Mesendoderm (in vitro differentiated cells): ENCODE results near the gene KRT38.
"Not testable (repeated sequence)": the region's sequence is repeated elsewhere in the genome, so short reads cannot be mapped to it uniquely, and the experiment has no call there.

Experiments used
- DNase-seq: peaks from one replicate; pipeline ENCODE4 v3.0.0; 2013
- H2AK5ac ChIP-seq: 2 replicates; pipeline ENCODE4 v1.6.1; 2013; ENCODE audit warnings: low read length, inconsistent platforms
- H2BK120ac ChIP-seq: 2 replicates; pipeline ENCODE4 v1.6.1; 2013; ENCODE audit warnings: low read depth, mild to moderate bottlenecking, low read length, moderate library complexity, mixed read lengths
- H2BK15ac ChIP-seq: replicated peaks from 2 replicates; pipeline ENCODE4 v1.6.1; 2013; ENCODE audit warnings: low read depth, mild to moderate bottlenecking, moderate library complexity
- H2BK5ac ChIP-seq: 2 replicates; pipeline ENCODE4 v1.6.1; 2013; ENCODE audit warnings: low read length, inconsistent platforms
- H3K18ac ChIP-seq: 2 replicates; pipeline ENCODE4 v1.6.1; 2013; ENCODE audit warnings: mild to moderate bottlenecking, low read length, mixed read lengths
- H3K23ac ChIP-seq: one replicate; pipeline ENCODE4 v1.6.1; 2013; ENCODE audit warnings: low read length
- H3K27ac ChIP-seq: 2 replicates; pipeline ENCODE4 v1.5.1; 2013; ENCODE audit warnings: low read depth, mild to moderate bottlenecking, inconsistent platforms, low read length, moderate library complexity
- H3K27me3 ChIP-seq: 2 replicates; pipeline ENCODE4 v1.6.1; 2013; ENCODE audit warnings: low read length, control low read depth, mild to moderate bottlenecking, inconsistent platforms; ENCODE audit not compliant: insufficient read depth, poor library complexity
- H3K36me3 ChIP-seq: 2 replicates; pipeline ENCODE4 v1.6.1; 2013; ENCODE audit warnings: low read length, inconsistent platforms; ENCODE audit not compliant: control insufficient read depth, insufficient read depth
- H3K4ac ChIP-seq: one replicate; pipeline ENCODE4 v1.6.1; 2013; ENCODE audit warnings: low read depth, mild to moderate bottlenecking, low read length, moderate library complexity
- H3K4me1 ChIP-seq: 2 replicates; pipeline ENCODE4 v1.6.1; 2013; ENCODE audit warnings: low read depth, low read length, inconsistent platforms; ENCODE audit not compliant: control insufficient read depth
- H3K4me2 ChIP-seq: 2 replicates; pipeline ENCODE4 v1.6.1; 2013; ENCODE audit warnings: low read length
- H3K4me3 ChIP-seq: 2 replicates; pipeline ENCODE4 v1.5.1; 2013; ENCODE audit warnings: mild to moderate bottlenecking, low read length
- H3K56ac ChIP-seq: one replicate; pipeline ENCODE4 v1.6.1; 2013; ENCODE audit warnings: low read length
- H3K79me1 ChIP-seq: 2 replicates; pipeline ENCODE4 v1.6.1; 2013; ENCODE audit warnings: low read length, inconsistent platforms
- H3K79me2 ChIP-seq: 2 replicates; pipeline ENCODE4 v1.6.1; 2013; ENCODE audit warnings: mild to moderate bottlenecking, low read length; ENCODE audit not compliant: control insufficient read depth, insufficient read depth
- H3K9ac ChIP-seq: 2 replicates; pipeline ENCODE4 v1.6.1; 2013; ENCODE audit warnings: low read length, inconsistent platforms
- H4K5ac ChIP-seq: one replicate; pipeline ENCODE4 v1.6.1; 2013; ENCODE audit warnings: low read length
- H4K8ac ChIP-seq: one replicate; pipeline ENCODE4 v1.6.1; 2013; ENCODE audit warnings: low read depth, mild to moderate bottlenecking, control low read depth, low read length, moderate library complexity
- WGBS: extraction: QIAGEN DNeasy Blood & Tissue Kit; methylation state at CpG from one replicate; pipeline ENCODE4 v1.1.7; 2013; ENCODE audit warnings: low lambda C conversion rate, missing lambda C conversion rate; ENCODE audit not compliant: insufficient coverage; ENCODE audit errors: extremely low coverage; 5-methylcytosine and 5-hydroxymethylcytosine counted together

Gene KRT38

DNA sequence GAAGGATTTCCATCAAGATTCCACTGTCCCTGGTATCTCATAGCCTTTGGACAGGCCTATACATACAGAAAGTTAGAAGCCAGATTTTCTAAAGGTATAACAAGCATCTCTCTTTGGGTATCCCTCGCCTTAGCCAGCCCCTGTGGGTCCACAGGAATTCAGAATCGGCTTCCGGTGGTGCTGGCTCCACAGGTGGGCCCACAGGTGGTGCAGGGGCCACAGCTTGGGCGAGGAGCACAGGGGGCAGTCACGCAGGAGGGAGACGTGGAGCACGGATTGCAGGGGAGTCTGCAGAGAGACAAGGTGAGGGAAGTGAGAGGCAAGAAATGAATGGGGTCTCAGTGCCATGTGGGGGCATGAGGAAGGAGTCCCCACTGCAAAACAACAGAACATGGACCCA, 3.5 kb downstream of the KRT38 start:
- DNase-seq, result no peak
- H4K8ac ChIP-seq, result no peak overlapping the region
- H3K23ac ChIP-seq, result no peak overlapping the region
- H2BK120ac ChIP-seq, result no peak overlapping the region
- H3K9ac ChIP-seq, result no peak overlapping the region
- H2BK5ac ChIP-seq, result no peak overlapping the region
- no peak overlapping the region for H4K5ac ChIP-seq
- no peak overlapping the region for H3K56ac ChIP-seq
- no peaks in the 10 kb centered on the region for H3K79me2 ChIP-seq
- H3K27ac ChIP-seq, result no peak overlapping the region
- H3K4ac ChIP-seq, result no peak overlapping the region
- no peak overlapping the region for H2AK5ac ChIP-seq
- no peak overlapping the region for H3K4me2 ChIP-seq
- H3K36me3 ChIP-seq, result no peaks in the 10 kb centered on the region
- no peaks in the 10 kb centered on the region for H3K4me1 ChIP-seq
- H3K27me3 ChIP-seq, result no peaks in the 10 kb centered on the region
- no peak overlapping the region for H3K18ac ChIP-seq
- no peak overlapping the region for H3K4me3 ChIP-seq
- no peak overlapping the region for H2BK15ac ChIP-seq
- H3K79me1 ChIP-seq, result no peaks in the 10 kb centered on the region
- no CpG with 5 or more reads among the region's 7 CpGs for WGBS

DNA sequence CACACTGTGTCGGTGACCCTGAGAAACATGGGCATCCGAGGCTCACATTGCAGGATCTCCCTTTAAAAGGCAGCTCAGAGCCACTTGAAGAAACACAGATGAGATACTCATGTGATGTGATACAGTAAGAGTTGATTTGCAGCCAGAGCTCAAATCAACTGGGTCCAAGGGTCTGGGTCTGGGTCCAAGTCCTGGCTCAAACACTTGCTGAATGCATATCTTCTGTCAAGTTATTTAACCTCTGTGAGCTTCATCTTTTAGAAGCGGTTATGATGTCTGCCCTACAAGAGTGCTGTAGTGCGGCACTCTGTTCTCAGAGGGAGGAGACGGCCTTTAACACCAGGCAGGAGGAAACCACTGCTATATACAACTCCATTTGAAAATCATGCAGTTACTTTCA, 6.4 kb downstream of the KRT38 start:
- no peak overlapping the region for H2BK120ac ChIP-seq
- no peak overlapping the region for H2BK5ac ChIP-seq
- no peaks in the 10 kb centered on the region for H3K79me2 ChIP-seq
- no peak overlapping the region for H2BK15ac ChIP-seq
- no peak overlapping the region for H4K5ac ChIP-seq
- no peak overlapping the region for H3K23ac ChIP-seq
- WGBS, result no CpG with 5 or more reads among the region's 5 CpGs
- no peaks in the 10 kb centered on the region for H3K27me3 ChIP-seq
- no peak overlapping the region for H3K27ac ChIP-seq
- H3K4ac ChIP-seq, result no peak overlapping the region
- no peak overlapping the region for H3K18ac ChIP-seq
- no peak overlapping the region for H3K4me3 ChIP-seq
- H3K9ac ChIP-seq, result no peak overlapping the region
- no peaks in the 10 kb centered on the region for H3K79me1 ChIP-seq
- no peak overlapping the region for H3K4me2 ChIP-seq
- no peaks in the 10 kb centered on the region for H3K36me3 ChIP-seq
- no peak overlapping the region for H2AK5ac ChIP-seq
- H3K4me1 ChIP-seq, result no peaks in the 10 kb centered on the region
- H3K56ac ChIP-seq, result no peak overlapping the region
- no peak for DNase-seq
- no peak overlapping the region for H4K8ac ChIP-seq

DNA sequence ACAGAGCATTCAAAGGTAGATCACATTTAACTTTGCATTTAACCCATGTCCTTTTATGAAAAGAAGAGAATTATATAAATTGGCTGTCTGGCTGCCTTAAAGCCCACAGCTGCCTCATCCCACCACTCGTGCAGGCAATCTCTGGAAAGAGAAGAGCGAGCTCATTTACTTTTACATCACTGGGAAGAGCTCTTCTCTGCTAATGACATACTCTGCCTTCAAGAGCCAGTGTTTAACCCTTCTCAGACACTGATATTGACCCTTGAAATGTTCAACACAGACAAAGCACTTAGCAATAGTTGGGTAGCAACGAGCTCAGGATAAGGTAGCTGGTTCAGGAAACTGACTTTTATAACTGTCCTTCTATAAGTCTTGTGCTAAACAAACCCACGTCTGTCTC, 6.8 kb downstream of the KRT38 start:
- H3K56ac ChIP-seq, result no peak overlapping the region
- H3K9ac ChIP-seq, result no peak overlapping the region
- H3K4ac ChIP-seq, result no peak overlapping the region
- no peak overlapping the region for H3K4me3 ChIP-seq
- H3K23ac ChIP-seq, result no peak overlapping the region
- no peaks in the 10 kb centered on the region for H3K36me3 ChIP-seq
- no peak overlapping the region for H2BK15ac ChIP-seq
- no peak overlapping the region for H3K4me2 ChIP-seq
- H3K27ac ChIP-seq, result no peak overlapping the region
- H4K8ac ChIP-seq, result no peak overlapping the region
- WGBS, result no CpG with 5 or more reads among the region's 4 CpGs
- no peak overlapping the region for H4K5ac ChIP-seq
- no peak overlapping the region for H2BK5ac ChIP-seq
- no peaks in the 10 kb centered on the region for H3K79me1 ChIP-seq
- H3K4me1 ChIP-seq, result no peaks in the 10 kb centered on the region
- no peaks in the 10 kb centered on the region for H3K27me3 ChIP-seq
- no peak overlapping the region for H3K18ac ChIP-seq
- no peak overlapping the region for H2BK120ac ChIP-seq
- H3K79me2 ChIP-seq, result no peaks in the 10 kb centered on the region
- H2AK5ac ChIP-seq, result no peak overlapping the region
- no peak for DNase-seq

DNA sequence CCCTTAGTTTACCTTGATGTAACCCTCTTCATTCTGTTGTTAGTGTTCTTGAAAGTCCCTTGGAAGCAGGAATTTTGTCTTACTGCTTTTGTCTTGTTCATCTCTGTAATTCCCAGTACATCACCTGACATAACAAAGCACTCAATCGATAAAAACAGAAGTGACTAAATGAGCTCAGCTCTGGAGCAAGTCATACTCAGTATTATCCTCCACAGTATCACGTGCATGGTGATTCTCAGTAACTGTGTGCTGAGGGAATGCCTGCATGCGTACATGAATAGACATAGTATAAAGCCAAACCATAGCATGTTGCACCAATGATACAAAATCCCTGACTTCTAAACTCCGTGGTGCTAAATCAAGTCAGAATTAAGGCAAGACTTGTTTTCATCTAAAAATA, 7.2 kb downstream of the KRT38 start:
- DNase-seq, result no peak
- H3K36me3 ChIP-seq, result no peaks in the 10 kb centered on the region

DNA sequence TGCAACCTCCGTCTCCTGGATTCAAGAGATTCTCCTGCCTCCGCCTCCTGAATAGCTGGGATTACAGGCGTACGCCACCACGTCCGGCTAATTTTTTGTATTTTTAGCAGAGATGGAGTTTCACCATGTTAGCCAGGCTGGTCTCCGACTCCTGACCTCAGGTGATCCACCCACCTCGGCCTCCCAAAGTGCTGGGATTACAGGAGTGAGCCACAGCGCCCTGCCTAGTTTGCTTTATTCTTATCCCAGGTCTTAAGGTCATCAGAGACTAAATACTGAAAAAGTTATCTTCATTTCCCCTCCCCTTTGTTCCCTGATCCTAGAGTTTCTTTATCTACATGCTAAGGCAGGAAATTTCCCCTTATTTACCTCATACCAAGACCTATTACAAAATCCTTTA, 10.4 kb downstream of the KRT38 start:
- not testable (repeated sequence) for H3K18ac ChIP-seq, H3K23ac ChIP-seq, H3K4me2 ChIP-seq, H3K56ac ChIP-seq, H2AK5ac ChIP-seq, H3K27me3 ChIP-seq, H4K8ac ChIP-seq, H3K9ac ChIP-seq, H3K4me3 ChIP-seq, H4K5ac ChIP-seq, H2BK15ac ChIP-seq, H3K27ac ChIP-seq, H3K4me1 ChIP-seq, H2BK5ac ChIP-seq, H3K79me1 ChIP-seq, H3K79me2 ChIP-seq, H3K36me3 ChIP-seq, H2BK120ac ChIP-seq, DNase-seq, H3K4ac ChIP-seq
- no CpG with 5 or more reads among the region's 9 CpGs for WGBS

More for the DNA sequence above, 7.2 kb downstream of the KRT38 start:
- Histone ChIP-seq H3K4ac (no peak overlapping the region), H3K79me1 (no peaks in the 10 kb centered on the region), H3K27me3 (no peaks in the 10 kb centered on the region), H4K5ac (no peak overlapping the region), H3K18ac (no peak overlapping the region), H3K23ac (no peak overlapping the region), H2BK120ac (no peak overlapping the region), H3K79me2 (no peaks in the 10 kb centered on the region), H3K4me3 (no peak overlapping the region), H2BK5ac (no peak overlapping the region), H2BK15ac (no peak overlapping the region), H2AK5ac (no peak overlapping the region), H3K27ac (no peak overlapping the region), H3K9ac (no peak overlapping the region), H3K4me1 (no peaks in the 10 kb centered on the region), H3K4me2 (no peak overlapping the region), H3K56ac (no peak overlapping the region), H4K8ac (no peak overlapping the region)
- no CpG with 5 or more reads among the region's 4 CpGs for WGBS

DNA sequence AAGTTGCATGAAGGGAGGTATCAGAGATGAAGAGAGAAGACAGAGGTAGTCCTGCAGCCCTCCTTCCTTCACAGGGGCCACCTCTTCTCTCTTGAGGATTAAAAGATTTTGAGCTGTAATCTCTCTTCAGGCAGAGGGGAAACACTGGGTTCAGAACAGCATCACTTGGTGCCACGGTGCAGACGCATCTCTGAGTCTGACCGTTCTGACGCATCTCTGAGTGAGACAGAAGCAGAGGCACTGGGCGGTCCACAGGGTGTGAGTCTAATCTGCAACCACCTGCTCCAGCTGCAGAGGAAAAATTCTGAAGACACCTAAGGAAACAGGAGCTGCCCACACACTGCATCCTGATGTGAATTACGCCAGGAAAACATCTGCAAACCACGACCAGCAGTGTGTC, 11.1 kb downstream of the KRT38 start:
- H3K56ac ChIP-seq, result no peak overlapping the region
- H2BK15ac ChIP-seq, result no peak overlapping the region
- H3K79me2 ChIP-seq, result no peaks in the 10 kb centered on the region
- no peak overlapping the region for H3K4ac ChIP-seq
- no peak overlapping the region for H4K5ac ChIP-seq
- no CpG with 5 or more reads among the region's 7 CpGs for WGBS
- no peak overlapping the region for H3K4me2 ChIP-seq
- H3K4me3 ChIP-seq, result no peak overlapping the region
- H4K8ac ChIP-seq, result no peak overlapping the region
- no peaks in the 10 kb centered on the region for H3K79me1 ChIP-seq
- no peak overlapping the region for H2BK5ac ChIP-seq
- no peak overlapping the region for H3K9ac ChIP-seq
- H3K27ac ChIP-seq, result no peak overlapping the region
- no peak overlapping the region for H2BK120ac ChIP-seq
- no peak overlapping the region for H3K18ac ChIP-seq
- no peak for DNase-seq
- H2AK5ac ChIP-seq, result no peak overlapping the region
- no peaks in the 10 kb centered on the region for H3K4me1 ChIP-seq
- H3K23ac ChIP-seq, result no peak overlapping the region
- no peaks in the 10 kb centered on the region for H3K36me3 ChIP-seq
- H3K27me3 ChIP-seq, result no peaks in the 10 kb centered on the region
